ENCODE results near the gene KMT5B. TPM values are rescaled to one million over a fixed set of nuclear protein-coding genes. Genes with fewer than 3 reads are reported as not detected.

Gene KMT5B
- polyA plus RNA-seq, 1 experiment = 17.2 TPM

- POLR2A ChIA-PET = no interaction called here
Measured at GRCh38 chr11:68206211-68206610, 6.9 kb downstream of the KMT5B start.

DNA sequence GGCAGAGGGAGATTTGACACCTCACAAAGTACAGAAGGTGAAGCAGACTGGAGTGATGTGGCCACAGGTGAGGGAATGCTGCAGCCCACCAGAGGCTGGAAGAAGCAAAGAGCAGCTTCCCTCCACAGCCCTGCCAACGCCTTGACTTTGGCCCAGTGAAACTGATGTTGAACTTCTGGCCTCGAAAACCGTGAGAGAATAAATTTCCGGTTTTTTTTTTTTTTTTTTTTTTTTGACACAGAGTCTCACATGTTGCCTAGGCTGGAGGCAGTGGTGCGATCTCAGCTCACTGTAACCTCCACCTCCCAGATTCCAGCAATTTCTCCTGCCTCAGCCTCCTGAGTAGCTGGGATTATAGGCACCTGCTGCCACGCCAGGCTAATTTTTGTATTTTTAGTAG lies 8.7 kb downstream of the KMT5B start:
- ChIA-PET CTCF (interaction anchor here (1.9 to 2.2 kb wide), 2 partner anchors 9 to 93 kb away, joined by 8 to 14 read pairs; no protein-coding TSS in a partner anchor), POLR2A (interaction anchor here (0.6 kb wide), 1 partner anchor 158 kb away, joined by 3 read pairs; no protein-coding TSS in a partner anchor)
- no peak for DNase-seq (ENCODE audit: low read depth, low spot score)
- H3K9me3 ChIP-seq (ENCODE audit: control insufficient read depth, insufficient read depth, low read length) = no peaks in the 10 kb centered on the region
- no peak for TF ChIP-seq CTCF (IDR thresholded peaks at IDR 0.05; ENCODE audit: low read depth, low read length)
- H3K27ac ChIP-seq (ENCODE audit: low read depth, low read length) = no peak overlapping the region
- no peak overlapping the region for H3K4me3 ChIP-seq (ENCODE audit: low read depth, low read length)
- no peaks in the 10 kb centered on the region for H3K27me3 ChIP-seq (ENCODE audit: control insufficient read depth, insufficient read depth, low read length)

More at GRCh38 chr11:68206211-68206610, 6.9 kb downstream of the KMT5B start:
- TF ChIP-seq CTCF (IDR thresholded peaks at IDR 0.05; ENCODE audit: low read depth, low read length) = peak; percentile 88
- Histone ChIP-seq H3K27ac (ENCODE audit: low read depth, low read length) (no peak overlapping the region), H3K9me3 (ENCODE audit: control insufficient read depth, insufficient read depth, low read length) (no peaks in the 10 kb centered on the region), H3K27me3 (ENCODE audit: control insufficient read depth, insufficient read depth, low read length) (no peaks in the 10 kb centered on the region), H3K4me3 (ENCODE audit: low read depth, low read length) (no peak overlapping the region)
- no peak for DNase-seq (ENCODE audit: low read depth, low spot score)
- CTCF ChIA-PET = interaction anchor here (0.7 to 1.8 kb wide), 7 partner anchors 9 to 42 kb away, joined by 3 to 9 read pairs (median 3); no protein-coding TSS in a partner anchor

DNA sequence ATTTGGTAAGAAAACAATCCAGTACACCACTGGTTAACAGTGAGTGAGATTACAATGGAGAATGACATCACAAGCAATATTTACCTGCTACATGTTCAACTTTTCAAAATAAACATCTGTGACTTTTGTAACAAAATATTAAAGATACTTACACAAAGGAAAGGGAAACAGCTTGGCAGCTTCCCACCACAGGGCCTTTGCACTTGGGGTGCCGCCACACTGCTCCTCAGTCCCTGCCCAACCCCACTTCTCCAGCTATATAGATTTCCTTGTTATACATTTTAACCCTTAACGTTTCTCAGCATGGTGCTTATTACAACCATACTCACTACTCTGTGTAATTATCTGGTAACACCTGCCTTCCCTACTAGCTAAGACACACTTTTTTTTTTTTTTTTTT lies 10.9 kb downstream of the KMT5B start:
- POLR2A ChIA-PET = no interaction called here

GRCh38 chr11:68201492-68201891 lies 11.6 kb downstream of the KMT5B start:
- no peak for DNase-seq (ENCODE audit: low read depth, low spot score)
- H3K27ac ChIP-seq (ENCODE audit: low read depth, low read length) = no peak overlapping the region
- CTCF ChIA-PET = no interaction called here
- no peak for TF ChIP-seq CTCF (IDR thresholded peaks at IDR 0.05; ENCODE audit: low read depth, low read length)
- H3K27me3 ChIP-seq (ENCODE audit: control insufficient read depth, insufficient read depth, low read length) = no peaks in the 10 kb centered on the region
- no peaks in the 10 kb centered on the region for H3K9me3 ChIP-seq (ENCODE audit: control insufficient read depth, insufficient read depth, low read length)
- no peak overlapping the region for H3K4me3 ChIP-seq (ENCODE audit: low read depth, low read length)
- POLR2A ChIA-PET = no interaction called here

More for the DNA sequence above, 10.9 kb downstream of the KMT5B start:
- H3K27me3 ChIP-seq (ENCODE audit: control insufficient read depth, insufficient read depth, low read length) = no peaks in the 10 kb centered on the region
- DNase-seq (ENCODE audit: low read depth, low spot score) = no peak
- no peaks in the 10 kb centered on the region for H3K9me3 ChIP-seq (ENCODE audit: control insufficient read depth, insufficient read depth, low read length)
- H3K4me3 ChIP-seq (ENCODE audit: low read depth, low read length) = no peak overlapping the region
- no peak for TF ChIP-seq CTCF (IDR thresholded peaks at IDR 0.05; ENCODE audit: low read depth, low read length)
- CTCF ChIA-PET = no interaction called here
- no peak overlapping the region for H3K27ac ChIP-seq (ENCODE audit: low read depth, low read length)

DNA sequence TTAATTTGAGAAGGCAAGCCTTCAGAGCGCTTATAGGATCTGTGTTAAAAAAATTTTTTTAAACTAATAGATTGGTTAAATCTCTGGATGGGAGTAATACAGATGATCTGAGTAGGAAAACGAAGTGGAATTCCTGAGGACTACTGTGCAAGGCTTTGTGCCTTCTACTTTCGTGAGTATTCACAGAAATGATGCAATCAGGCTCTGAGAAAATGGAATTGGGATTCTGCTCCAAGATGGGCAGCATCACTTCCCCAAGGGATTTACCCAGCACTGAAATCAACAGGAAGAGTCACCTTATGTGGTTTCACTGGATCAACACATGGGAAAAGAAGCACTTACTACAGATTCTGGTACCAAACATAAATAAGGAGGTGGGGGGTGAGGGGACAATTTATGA lies 12.5 kb downstream of the KMT5B start:
- ChIA-PET CTCF (no interaction called here), POLR2A (no interaction called here)
- H3K9me3 ChIP-seq (ENCODE audit: control insufficient read depth, insufficient read depth, low read length) = no peaks in the 10 kb centered on the region
- no peak for TF ChIP-seq CTCF (IDR thresholded peaks at IDR 0.05; ENCODE audit: low read depth, low read length)
- H3K27me3 ChIP-seq (ENCODE audit: control insufficient read depth, insufficient read depth, low read length) = no peaks in the 10 kb centered on the region
- no peak for DNase-seq (ENCODE audit: low read depth, low spot score)
- H3K4me3 ChIP-seq (ENCODE audit: low read depth, low read length) = no peak overlapping the region
- H3K27ac ChIP-seq (ENCODE audit: low read depth, low read length) = no peak overlapping the region

Data from AG04450 (cell line).